Measurements from ENCODE around the gene LRRC8D.

Gene LRRC8D

GRCh38 chr1:89802051-89802450 is 18.8 kb upstream of the LRRC8D start:
- H3K27ac ChIP-seq, result no peak overlapping the region
- TF ChIP-seq CTCF (conservative IDR thresholded peaks at IDR 0.05), result no peak

- no peak for TF ChIP-seq CTCF (conservative IDR thresholded peaks at IDR 0.05)
- H3K27ac ChIP-seq, result no peak overlapping the region
Observed at GRCh38 chr1:89802841-89803240, 18.0 kb upstream of the LRRC8D start.

- peak; percentile 95 for TF ChIP-seq CTCF (conservative IDR thresholded peaks at IDR 0.05)
Observed at GRCh38 chr1:89804642-89805237, 16.1 kb upstream of the LRRC8D start.

GRCh38 chr1:89806616-89807015 is 14.2 kb upstream of the LRRC8D start:
- no peak for TF ChIP-seq CTCF (conservative IDR thresholded peaks at IDR 0.05)
- no peak overlapping the region for H3K27ac ChIP-seq

More at GRCh38 chr1:89804642-89805237, 16.1 kb upstream of the LRRC8D start:
- H3K27ac ChIP-seq, result no peak overlapping the region

GRCh38 chr1:89807503-89807902 is 13.3 kb upstream of the LRRC8D start:
- no peak overlapping the region for H3K27ac ChIP-seq
- TF ChIP-seq CTCF (conservative IDR thresholded peaks at IDR 0.05), result no peak

GRCh38 chr1:89807983-89808382 is 12.8 kb upstream of the LRRC8D start:
- no peak for TF ChIP-seq CTCF (conservative IDR thresholded peaks at IDR 0.05)
- no peak overlapping the region for H3K27ac ChIP-seq

- no peak for TF ChIP-seq CTCF (conservative IDR thresholded peaks at IDR 0.05)
- H3K27ac ChIP-seq, result no peak overlapping the region
Observed at GRCh38 chr1:89808441-89809117, 12.3 kb upstream of the LRRC8D start.
